HG03103 (cell line): ENCODE results near the gene ITGB1BP2.
"Not testable (repeated sequence)": the region's sequence is repeated elsewhere in the genome, so short reads cannot be mapped to it uniquely, and the experiment has no call there.

Experiments used
- ATAC-seq: cut with Tn5 transposase; IDR thresholded peaks from one replicate; pipeline ENCODE4 v1.9.1; 2021; ENCODE audit warnings: low read depth; ENCODE audit not compliant: unreplicated experiment

Gene ITGB1BP2

GRCh38 chrX:71301195-71301924 lies at the start of gene ITGB1BP2:
Gene ITGB1BP2, plus strand, starts transcription at chrX:71301750. Its CDS starts 57 bp downstream, at chrX:71301807.
- ATAC-seq: no peak

GRCh38 chrX:71252221-71252620 lies 49.3 kb upstream of the ITGB1BP2 start:
- no peak for ATAC-seq

DNA sequence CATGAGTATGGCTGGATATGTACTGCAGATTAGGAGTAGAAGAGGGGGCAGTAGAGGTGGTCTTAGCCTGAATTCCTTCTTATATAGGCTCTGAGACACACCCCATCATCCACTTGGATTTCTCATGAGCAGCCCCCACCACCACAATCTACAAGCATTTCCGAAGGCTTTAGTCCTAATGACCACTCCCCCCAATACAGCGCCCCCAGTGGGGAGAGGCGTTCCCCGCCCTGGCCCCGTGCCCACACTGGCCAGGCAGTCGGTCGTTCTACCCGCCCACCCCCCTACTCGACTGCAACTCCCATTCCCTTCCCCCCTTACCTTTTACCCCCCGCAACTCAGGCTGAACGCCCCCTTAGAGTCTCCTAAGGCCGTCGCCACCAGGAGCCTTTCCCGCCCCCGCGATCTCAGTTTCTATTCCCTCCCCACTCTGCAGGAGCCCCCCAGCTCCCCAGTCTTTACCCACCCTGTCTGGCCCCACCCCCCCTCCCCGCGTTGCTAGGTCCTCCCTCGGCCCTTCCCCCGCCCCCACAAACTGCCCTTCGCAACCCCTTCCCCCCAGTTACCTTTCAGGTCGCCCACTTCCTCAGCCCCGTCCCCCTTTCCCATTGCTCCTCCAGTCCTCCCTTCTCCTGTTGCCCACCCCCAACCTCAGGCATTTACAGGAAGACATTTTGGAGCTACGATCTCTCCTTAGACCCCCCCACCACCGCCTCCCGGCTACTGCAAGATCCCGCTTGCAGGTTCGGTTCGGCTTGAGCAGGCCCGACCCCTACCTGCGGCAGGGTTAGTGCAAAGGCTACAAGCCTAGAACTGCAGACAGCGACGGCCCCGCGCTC lies 48.1 kb upstream of the ITGB1BP2 start:
- ATAC-seq: no peak

GRCh38 chrX:71254092-71254963 lies 47.2 kb upstream of the ITGB1BP2 start, which contains the start of gene ZMYM3:
Gene ZMYM3, minus strand, starts transcription at chrX:71254140. Its CDS starts 885 bp downstream, at chrX:71253255.
- ATAC-seq: peak; percentile 69

DNA sequence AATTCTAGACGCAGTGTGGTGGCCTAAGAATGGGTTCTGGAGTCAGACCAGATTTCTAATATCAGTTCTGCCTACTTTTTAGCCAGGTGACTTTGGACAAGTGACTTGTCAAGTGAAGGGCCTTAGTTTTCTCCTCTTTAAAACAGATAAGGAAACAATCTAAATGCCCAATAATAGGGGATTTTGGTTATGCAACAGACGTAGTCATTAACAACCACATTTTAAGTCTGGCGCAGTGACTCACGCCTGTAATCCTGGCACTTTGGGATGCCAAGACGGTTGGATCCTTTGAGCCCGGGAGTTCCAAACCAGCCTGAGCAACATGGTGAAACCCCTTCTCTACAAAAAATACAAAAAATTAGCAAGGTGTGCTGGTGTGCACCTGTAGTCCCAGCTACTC lies 45.5 kb upstream of the ITGB1BP2 start:
- ATAC-seq: no peak

DNA sequence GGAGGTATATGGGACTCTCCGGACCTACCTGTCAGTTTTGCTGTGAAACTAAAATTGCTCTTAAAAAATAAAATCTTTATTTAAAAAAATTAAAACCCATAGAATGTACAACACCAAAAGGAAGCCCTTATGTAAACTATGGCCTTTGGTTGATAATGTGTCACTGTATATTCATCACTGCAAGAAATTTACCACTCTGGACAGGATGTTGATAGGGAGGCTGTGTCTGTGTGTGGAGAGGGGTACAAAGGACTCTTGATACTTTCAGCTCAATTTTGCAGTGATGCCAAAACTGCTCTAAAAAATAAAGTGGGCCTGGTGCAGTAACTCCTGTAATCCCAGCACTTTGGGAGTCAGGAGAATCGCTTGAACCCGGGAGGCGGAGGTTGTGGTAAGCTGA lies 44.7 kb upstream of the ITGB1BP2 start:
- ATAC-seq: no peak

DNA sequence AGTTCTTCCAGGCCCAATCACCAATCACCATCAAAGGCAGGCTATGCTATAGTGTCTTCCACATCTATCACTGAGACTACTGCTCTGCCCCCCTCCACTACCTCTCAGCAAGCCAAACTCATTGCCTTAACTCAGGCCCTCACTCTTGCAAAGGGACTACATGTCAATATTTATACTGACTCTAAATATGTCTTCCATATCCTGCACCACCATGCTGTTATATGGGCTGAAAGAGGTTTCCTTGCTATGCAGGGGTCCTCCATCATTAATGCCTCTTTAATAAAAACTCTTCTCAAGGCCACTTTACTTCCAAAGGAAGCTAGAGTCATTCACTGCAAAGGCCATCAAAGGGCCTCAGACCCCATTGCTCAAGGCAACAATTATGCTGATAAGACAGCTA lies 32.9 kb upstream of the ITGB1BP2 start:
- ATAC-seq: not testable (repeated sequence)

- ATAC-seq: no peak
Measured at GRCh38 chrX:71269801-71270395, 31.7 kb upstream of the ITGB1BP2 start.

DNA sequence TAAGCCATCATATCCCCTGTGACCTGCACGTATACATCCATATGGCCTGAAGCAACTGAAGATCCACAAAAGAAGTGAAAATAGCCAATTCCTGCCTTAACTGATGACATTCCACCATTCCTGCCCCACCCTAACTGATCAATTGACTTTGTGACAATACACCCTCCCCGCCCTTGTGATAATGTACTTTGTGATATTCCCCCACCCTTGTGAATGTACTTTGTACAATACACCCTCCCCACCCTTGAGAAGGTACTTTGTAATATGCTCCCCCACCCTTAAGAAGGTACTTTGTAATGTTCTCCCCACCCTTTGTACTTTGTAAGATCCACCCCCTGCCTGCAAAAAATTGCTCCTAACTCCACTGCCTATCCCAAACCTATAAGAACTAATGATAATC lies 29.2 kb upstream of the ITGB1BP2 start:
- not testable (repeated sequence) for ATAC-seq

DNA sequence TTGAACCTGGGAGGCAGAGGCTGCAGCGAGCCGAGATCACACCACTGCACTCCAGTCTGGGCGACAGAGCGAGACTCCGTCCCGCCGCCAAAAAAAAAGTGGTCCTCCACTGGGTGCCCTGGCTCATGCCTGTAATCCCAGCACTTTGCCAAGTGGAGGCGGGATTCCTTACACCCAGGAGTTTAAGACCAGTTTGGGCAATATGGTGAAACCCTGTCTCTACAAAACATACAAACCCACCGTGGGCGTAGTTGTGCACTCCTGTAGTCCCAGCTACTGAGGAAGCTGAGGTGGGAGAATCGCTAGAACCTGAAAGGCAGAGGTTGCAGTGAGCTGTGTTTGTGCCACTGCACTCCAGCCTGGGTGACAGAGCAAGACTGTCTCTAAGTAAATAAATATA lies 20.2 kb upstream of the ITGB1BP2 start:
- ATAC-seq: not testable (repeated sequence)

DNA sequence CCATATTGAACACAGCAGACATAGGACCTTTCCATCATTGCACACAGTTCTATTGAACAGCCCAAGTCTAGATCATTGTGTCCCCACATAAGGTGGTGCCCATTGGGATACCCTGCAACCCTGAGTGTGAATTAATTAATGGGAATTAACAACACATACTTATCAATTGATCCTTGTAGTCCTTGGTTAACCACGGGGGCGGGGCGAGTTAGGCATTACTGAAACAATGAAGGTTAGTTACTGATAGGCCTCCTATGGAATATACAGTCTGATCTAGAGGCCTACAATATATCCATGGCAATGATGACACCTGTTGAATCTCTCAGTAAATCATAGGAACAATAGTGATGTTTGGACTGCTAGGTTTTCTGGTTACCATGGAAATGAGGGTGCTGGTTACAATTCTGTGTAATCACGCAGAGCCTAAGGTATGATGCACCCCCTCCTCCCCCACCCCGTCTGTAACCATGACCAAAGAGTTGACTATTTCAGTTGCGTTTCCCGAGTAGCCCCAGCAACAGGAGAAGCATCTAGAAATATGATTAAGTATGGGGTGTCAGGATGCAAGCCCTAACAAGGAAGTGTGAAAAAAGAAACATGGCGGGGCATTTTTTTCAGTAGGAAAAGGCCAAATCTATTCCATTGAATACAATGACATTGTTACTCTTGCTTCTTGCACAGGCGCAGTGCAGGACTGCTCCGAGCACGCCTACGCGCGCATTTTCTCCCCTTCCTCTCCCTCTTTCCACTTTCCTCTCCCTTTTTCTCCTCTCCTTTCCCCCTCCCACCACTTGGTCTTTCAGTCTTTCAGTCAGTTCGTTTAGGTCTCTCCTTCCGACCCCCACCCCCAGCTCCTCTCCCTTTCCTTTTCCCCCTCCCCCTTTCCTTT lies 18.8 kb upstream of the ITGB1BP2 start:
- peak; percentile 31 for ATAC-seq

GRCh38 chrX:71283403-71284143 lies 18.0 kb upstream of the ITGB1BP2 start, which contains the start of gene NONO:
Gene NONO, plus strand, starts transcription at chrX:71283635. Its CDS starts 7,003 bp downstream, at chrX:71290638.
- ATAC-seq: peak; percentile 83

GRCh38 chrX:71285929-71286328 lies 15.6 kb upstream of the ITGB1BP2 start:
- no peak for ATAC-seq

DNA sequence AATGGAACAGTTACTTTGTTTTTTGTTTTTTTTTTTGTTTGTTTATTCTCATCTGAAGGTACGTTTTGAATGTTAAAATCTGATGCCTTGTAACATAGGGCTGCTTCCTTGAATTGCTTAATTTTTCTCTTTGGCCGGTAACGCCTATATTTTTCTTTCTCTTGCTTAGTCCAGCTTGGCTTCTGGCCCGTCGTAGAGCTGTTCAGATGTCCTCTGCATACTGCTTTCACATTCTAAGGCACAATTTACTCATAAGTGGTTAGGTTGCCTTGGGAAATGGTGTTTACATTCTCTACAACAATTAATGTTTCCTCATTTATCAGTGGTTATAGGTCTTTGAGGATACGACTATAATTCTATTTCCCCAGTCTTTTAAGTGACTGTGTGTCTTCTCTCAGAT lies 10.2 kb upstream of the ITGB1BP2 start:
- ATAC-seq: no peak

GRCh38 chrX:71292669-71293365 lies 8.7 kb upstream of the ITGB1BP2 start:
- no peak for ATAC-seq

DNA sequence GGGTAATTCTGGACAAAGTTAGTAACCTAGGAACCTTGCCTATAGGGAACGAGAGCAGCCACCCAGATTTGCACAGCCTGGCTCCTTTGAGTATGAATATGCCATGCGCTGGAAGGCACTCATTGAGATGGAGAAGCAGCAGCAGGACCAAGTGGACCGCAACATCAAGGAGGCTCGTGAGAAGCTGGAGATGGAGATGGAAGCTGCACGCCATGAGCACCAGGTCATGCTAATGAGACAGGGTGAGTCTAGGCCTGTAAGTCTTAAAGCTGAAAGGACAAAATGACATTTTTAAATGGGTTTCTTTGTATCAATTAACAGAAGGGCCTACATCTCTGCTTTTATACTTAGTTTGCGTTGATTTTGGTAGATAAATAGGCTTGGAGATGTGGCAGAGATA lies 4.7 kb upstream of the ITGB1BP2 start:
- no peak for ATAC-seq

DNA sequence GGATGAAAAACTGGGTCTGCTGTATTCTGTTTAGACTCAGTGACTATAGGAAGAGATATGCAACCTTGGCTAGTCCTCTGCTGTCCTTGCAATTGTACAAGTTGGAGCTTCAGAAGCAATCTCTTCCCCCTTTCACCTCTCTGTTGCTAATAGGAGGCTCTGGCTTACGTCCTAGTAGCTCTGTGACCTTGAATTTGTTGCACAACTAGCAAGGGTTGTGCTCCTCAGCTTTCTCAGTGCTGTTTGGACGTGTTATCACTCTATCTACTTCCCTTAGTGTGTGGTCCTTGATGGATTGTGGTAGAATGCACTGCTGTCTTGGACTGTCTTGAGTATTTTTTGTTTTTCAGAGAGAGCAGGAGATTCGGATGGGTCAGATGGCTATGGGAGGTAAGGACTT lies 3.4 kb upstream of the ITGB1BP2 start:
- ATAC-seq: no peak

DNA sequence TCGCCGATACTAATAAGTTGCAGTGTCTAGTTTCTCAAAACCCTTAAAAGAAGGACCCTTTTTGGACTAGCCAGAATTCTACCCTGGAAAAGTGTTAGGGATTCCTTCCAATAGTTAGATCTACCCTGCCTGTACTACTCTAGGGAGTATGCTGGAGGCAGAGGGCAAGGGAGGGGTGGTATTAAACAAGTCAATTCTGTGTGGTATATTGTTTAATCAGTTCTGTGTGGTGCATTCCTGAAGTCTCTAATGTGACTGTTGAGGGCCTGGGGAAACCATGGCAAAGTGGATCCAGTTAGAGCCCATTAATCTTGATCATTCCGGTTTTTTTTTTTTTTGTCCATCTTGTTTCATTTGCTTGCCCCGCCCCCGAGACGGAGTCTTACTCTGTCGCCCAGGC lies 1.5 kb upstream of the ITGB1BP2 start:
- ATAC-seq: not testable (repeated sequence)
